GM18517 (cell line): ENCODE results near the gene OR2AT4.

Experiments
- ATAC-seq: cut with Tn5 transposase; IDR thresholded peaks from one replicate; pipeline ENCODE4 v1.9.1; 2021; ENCODE audit warnings: mild to moderate bottlenecking, moderate library complexity; ENCODE audit not compliant: unreplicated experiment

OR2AT4 gene

DNA sequence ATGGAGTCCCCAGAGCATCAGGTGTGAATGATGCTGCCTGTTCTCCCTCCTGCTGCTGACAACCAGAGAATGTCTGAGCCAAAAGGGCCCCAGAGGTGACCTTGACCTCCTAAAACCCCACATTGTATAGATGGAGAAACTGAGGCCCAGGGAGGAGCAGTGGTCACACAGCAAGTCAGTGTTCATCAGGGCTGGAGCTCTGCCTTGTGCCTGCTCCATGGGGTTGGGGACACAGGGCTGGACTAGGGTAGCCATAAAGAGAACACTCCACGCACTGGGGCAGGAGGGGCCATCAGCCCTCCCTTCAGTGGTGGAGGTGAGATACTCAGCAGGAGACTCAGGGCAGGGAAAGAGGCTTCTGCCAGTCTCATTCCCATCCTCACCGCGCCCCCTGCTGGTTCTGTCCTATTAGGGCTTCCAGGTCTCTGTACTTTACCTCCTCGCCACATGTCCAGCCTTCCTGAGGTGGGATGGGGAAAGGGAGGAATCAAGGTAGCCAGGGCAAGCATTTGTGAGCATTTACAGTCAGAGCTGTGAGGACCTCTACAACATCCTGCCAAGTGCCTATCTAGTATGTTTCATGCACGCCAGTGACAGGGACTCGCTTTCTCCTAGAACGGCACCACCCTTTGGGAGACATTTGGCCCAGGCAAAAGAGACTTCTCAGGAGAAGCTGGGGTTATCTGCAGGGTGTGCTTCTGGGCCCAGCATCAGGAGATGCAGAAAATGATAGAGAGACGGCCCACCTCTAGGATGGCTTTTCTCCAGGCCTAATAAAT, 64.7 kb downstream of the OR2AT4 start:
- no peak for ATAC-seq
